Endodermal cell (in vitro differentiated cells): ENCODE results near the gene CCDC78. TPM values are rescaled to one million over a fixed set of nuclear protein-coding genes. Genes with fewer than 3 reads are reported as not detected.

Experiments
- DNase-seq: peaks from one replicate; pipeline ENCODE4 v3.0.0-alpha.2; 2017
- H3K27ac ChIP-seq: 2 replicates; pipeline ENCODE4 v1.5.1; 2013; ENCODE audit warnings: mild to moderate bottlenecking, low read depth, low read length, moderate library complexity
- H3K27me3 ChIP-seq: 2 replicates; pipeline ENCODE4 v1.6.1; 2013; ENCODE audit warnings: mild to moderate bottlenecking, low read length, moderate library complexity; ENCODE audit not compliant: insufficient read depth, control insufficient read depth, poor library complexity, severe bottlenecking
- H3K36me3 ChIP-seq: 2 replicates; pipeline ENCODE4 v1.7.0; 2013; ENCODE audit warnings: mild to moderate bottlenecking, low read length, moderate library complexity; ENCODE audit not compliant: control insufficient read depth, insufficient read depth
- H3K4me1 ChIP-seq: one replicate; pipeline ENCODE4 v1.7.0; 2013; ENCODE audit warnings: low read length; ENCODE audit not compliant: control insufficient read depth, insufficient read depth
- H3K4me3 ChIP-seq: 2 replicates; pipeline ENCODE4 v1.5.1; 2013; ENCODE audit warnings: mild to moderate bottlenecking, low read length, moderate library complexity
- H3K9ac ChIP-seq: 2 replicates; pipeline ENCODE4 v1.6.1; 2013; ENCODE audit warnings: mild to moderate bottlenecking, low read length, moderate library complexity; ENCODE audit not compliant: poor library complexity, severe bottlenecking; ENCODE audit errors: extremely low read depth
- H3K9me3 ChIP-seq: 2 replicates; pipeline ENCODE4 v1.6.1; 2013; ENCODE audit warnings: mild to moderate bottlenecking, low read length, moderate library complexity; ENCODE audit not compliant: control insufficient read depth
- H3K27ac Mint-ChIP-seq: 2 replicates; pipeline ENCODE4 v1.8.0; 2020; ENCODE audit warnings: mixed read lengths
- H3K27me3 Mint-ChIP-seq: 2 replicates; pipeline ENCODE4 v1.8.0; 2021; ENCODE audit warnings: mild to moderate bottlenecking, mixed read lengths; ENCODE audit not compliant: insufficient read depth
- H3K36me3 Mint-ChIP-seq: 2 replicates; pipeline ENCODE4 v1.8.0; 2020; ENCODE audit warnings: low read depth, mixed read lengths
- H3K4me1 Mint-ChIP-seq: 2 replicates; pipeline ENCODE4 v1.8.0; 2020; ENCODE audit warnings: mixed read lengths
- H3K4me3 Mint-ChIP-seq: 2 replicates; pipeline ENCODE4 v1.8.0; 2020; ENCODE audit warnings: mild to moderate bottlenecking, moderate library complexity, mixed read lengths
- H3K9me3 Mint-ChIP-seq: 2 replicates; pipeline ENCODE4 v1.8.0; 2020; ENCODE audit warnings: mild to moderate bottlenecking, mixed read lengths
- WGBS, 2 experiments: methylation state at CpG; one replicate each; pipeline versions ENCODE4 v1.1.5 to v1.1.7; 2013; ENCODE audit warnings: missing lambda C conversion rate in 2 of 2, mixed read lengths in 1 of 2; ENCODE audit not compliant: insufficient coverage in 1 of 2, insufficient read length in 1 of 2; 5-methylcytosine and 5-hydroxymethylcytosine counted together
- total RNA-seq, 2 donors: library from RNA; stranded (reverse); fragmentation: NEBNext Ultra II Directional in 1 of 2; extraction: Animal tissue kit (Norgen Biotek cat#: 25700) in 1 of 2; gene quantifications; 2 replicates in 1 of 2; 3 replicates in 1 of 2; pipeline ENCODE4 v1.2.1, GENCODE V29; 2021
- TF ChIP-seq, protein P1 (sequence below): fragments of 200-600 bp; sonication (generic); conservative IDR thresholded peaks from 2 replicates; pipeline ENCODE4 v1.5.0; 2021; ENCODE audit warnings: antibody characterized with exemption, mild to moderate bottlenecking

The CCDC78 gene
- total RNA-seq, 2 donors from 2014 or later: 6.5 to 8.1 TPM

DNA sequence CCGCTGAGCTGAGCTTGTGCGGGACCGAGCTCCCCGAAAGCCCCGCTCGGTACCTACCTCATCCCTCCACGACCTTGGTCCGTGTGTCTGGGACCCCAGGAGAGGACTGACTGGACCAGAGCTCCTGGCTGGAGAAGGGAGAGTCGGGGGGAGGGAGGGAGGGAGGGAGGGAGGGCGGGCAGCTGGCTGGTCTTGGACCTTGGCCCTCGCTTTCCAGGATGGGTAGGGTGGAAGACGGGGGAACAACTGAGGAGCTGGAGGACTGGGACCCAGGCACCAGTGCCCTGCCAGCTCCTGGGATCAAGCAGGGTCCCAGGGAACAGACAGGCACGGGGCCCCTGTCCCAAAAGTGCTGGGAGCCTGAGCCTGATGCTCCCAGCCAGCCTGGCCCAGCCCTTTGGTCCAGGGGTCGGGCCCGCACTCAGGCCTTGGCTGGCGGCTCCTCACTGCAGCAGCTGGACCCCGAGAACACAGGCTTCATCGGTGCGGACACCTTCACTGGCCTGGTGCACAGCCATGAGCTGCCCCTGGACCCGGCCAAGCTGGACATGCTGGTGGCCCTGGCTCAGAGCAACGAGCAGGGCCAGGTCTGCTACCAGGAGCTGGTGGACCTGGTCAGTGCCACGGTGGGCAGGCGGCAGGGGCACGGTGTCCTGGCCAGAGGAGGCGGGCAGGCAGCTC lies 50.2 kb downstream of the CCDC78 start:
- peaks cover 7% of the 10 kb centered on the region for H3K4me1 Mint-ChIP-seq
- no peaks in the 10 kb centered on the region for H3K27me3 ChIP-seq
- no peak overlapping the region for H3K4me3 Mint-ChIP-seq
- DNase-seq: no peak
- no peaks in the 10 kb centered on the region for H3K27me3 Mint-ChIP-seq
- H3K9me3 Mint-ChIP-seq: no peaks in the 10 kb centered on the region
- H3K4me3 ChIP-seq: no peak overlapping the region
- whole genome bisulfite sequencing, 2 experiments: 78 to 93% methylated on average over 7 to 23 of the region's 25 CpGs
- H3K36me3 ChIP-seq: peaks cover 21% of the 10 kb centered on the region
- TF ChIP-seq, protein P1, sequence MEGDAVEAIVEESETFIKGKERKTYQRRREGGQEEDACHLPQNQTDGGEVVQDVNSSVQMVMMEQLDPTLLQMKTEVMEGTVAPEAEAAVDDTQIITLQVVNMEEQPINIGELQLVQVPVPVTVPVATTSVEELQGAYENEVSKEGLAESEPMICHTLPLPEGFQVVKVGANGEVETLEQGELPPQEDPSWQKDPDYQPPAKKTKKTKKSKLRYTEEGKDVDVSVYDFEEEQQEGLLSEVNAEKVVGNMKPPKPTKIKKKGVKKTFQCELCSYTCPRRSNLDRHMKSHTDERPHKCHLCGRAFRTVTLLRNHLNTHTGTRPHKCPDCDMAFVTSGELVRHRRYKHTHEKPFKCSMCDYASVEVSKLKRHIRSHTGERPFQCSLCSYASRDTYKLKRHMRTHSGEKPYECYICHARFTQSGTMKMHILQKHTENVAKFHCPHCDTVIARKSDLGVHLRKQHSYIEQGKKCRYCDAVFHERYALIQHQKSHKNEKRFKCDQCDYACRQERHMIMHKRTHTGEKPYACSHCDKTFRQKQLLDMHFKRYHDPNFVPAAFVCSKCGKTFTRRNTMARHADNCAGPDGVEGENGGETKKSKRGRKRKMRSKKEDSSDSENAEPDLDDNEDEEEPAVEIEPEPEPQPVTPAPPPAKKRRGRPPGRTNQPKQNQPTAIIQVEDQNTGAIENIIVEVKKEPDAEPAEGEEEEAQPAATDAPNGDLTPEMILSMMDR: no peak
- no peak overlapping the region for H3K27ac ChIP-seq
- no peaks in the 10 kb centered on the region for H3K9me3 ChIP-seq
- H3K9ac ChIP-seq: no peak overlapping the region
- no peak overlapping the region for H3K27ac Mint-ChIP-seq
- peaks cover under 1% of the 10 kb centered on the region for H3K4me1 ChIP-seq
- peaks cover 8% of the 10 kb centered on the region for H3K36me3 Mint-ChIP-seq

DNA sequence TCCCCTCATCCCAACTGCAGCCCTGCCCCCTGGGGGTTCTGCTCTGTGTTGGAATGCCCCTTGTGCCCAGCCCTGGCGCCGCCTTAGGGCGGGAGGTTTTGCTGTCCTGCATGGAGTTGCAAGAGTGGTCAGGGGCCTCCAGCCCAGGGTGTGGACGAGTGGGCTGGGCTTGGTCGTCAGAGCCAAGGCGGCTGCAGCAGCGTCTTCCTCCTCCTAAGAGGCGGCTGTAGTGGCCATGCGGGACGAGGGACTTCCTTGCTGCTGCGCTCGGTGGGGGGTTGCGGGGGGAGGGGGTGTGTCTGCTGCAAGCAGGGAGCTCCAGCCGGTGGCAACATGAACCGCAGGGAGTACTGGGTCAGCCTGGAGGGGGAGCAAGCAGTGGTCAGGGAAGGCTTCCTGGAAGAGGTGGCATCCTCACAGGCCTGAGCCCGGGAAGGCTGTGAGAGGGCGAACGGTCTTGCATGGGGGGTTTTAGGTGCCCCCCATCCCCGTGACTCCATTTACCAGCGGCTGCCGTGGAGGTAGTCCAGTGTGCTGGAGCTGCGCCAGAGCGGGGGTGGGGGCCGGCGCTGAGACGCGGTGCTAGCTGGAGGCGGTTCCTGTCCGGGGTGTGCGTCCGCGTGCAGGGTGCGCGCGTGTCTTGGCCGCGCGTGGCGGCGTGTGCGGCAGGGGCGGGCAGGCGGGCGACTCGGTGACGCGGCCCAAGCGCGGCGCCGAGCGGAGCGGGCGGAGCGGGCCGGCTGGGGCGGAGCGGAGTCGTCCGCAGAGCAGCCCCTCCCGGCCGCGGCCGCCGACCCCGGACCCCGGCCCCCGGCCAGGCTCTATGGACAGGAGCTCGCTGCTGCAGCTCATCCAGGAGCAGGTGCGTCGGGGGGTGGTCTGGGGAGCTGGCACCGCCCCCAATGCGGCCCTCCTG lies 51.0 kb downstream of the CCDC78 start, which contains the start of gene RHBDL1:
RHBDL1 (plus strand) TSS at position 704 of the 916 bp plus-strand sequence; CDS start at position 824, 120 bp downstream.
- TF ChIP-seq, protein P1: no peak
- H3K27ac Mint-ChIP-seq: peak within 1 kb of the TSS; percentile 48
- H3K36me3 Mint-ChIP-seq: peaks cover 9% of the 10 kb centered on the region
- Histone ChIP-seq H3K9me3 (no peaks in the 10 kb centered on the region), H3K4me1 (no peaks in the 10 kb centered on the region), H3K27me3 (no peaks in the 10 kb centered on the region), H3K27ac (no peak within 1 kb of the TSS), H3K4me3 (no peak within 1 kb of the TSS), H3K9ac (no peak within 1 kb of the TSS), H3K36me3 (peaks cover 29% of the 10 kb centered on the region)
- peak within 1 kb of the TSS; percentile 50 for H3K4me3 Mint-ChIP-seq
- no peaks in the 10 kb centered on the region for H3K9me3 Mint-ChIP-seq
- peaks cover 6% of the 10 kb centered on the region for H3K4me1 Mint-ChIP-seq
- DNase-seq: peak; percentile 89
- no peaks in the 10 kb centered on the region for H3K27me3 Mint-ChIP-seq
- 13 to 16% methylated on average over 19 to 73 of the region's 73 CpGs for WGBS, 2 experiments

- Mint-ChIP-seq H3K4me3 (peak overlapping the region; percentile 50), H3K27me3 (no peaks in the 10 kb centered on the region), H3K36me3 (peaks cover 15% of the 10 kb centered on the region), H3K27ac (no peak overlapping the region), H3K9me3 (no peaks in the 10 kb centered on the region), H3K4me1 (peaks cover 6% of the 10 kb centered on the region)
- Histone ChIP-seq H3K4me3 (no peak overlapping the region), H3K27ac (no peak overlapping the region), H3K9ac (no peak overlapping the region), H3K27me3 (no peaks in the 10 kb centered on the region), H3K4me1 (no peaks in the 10 kb centered on the region), H3K36me3 (peaks cover 38% of the 10 kb centered on the region), H3K9me3 (no peaks in the 10 kb centered on the region)
- DNase-seq: no peak
- WGBS, 2 experiments: 90 to 91% methylated on average over 13 to 22 of the region's 22 CpGs
- TF ChIP-seq, protein P1: no peak
Observed at GRCh38 chr16:674214-674881, 51.9 kb downstream of the CCDC78 start.
